Psoas muscle (tissue), 8 donors: ENCODE data around the gene VCP. TPM values are rescaled to one million over a fixed set of nuclear protein-coding genes. Genes with fewer than 3 reads are reported as not detected.

Experiments used
- ATAC-seq, 4 donors: fragments of 200-7000 bp; cut with Tn5 transposase; one replicate each; pipeline ENCODE4 v1.9.1; 2020; ENCODE audit warnings: moderate library complexity in 3 of 4, mild to moderate bottlenecking in 2 of 4
- DNase-seq, 2 donors: peaks; one replicate each; pipeline ENCODE4 v3.0.0-alpha.2; 2020
- H3K27ac ChIP-seq: fragments of 200-600 bp; one replicate; pipeline ENCODE4 v1.8.0; 2022
- H3K27me3 ChIP-seq, 3 donors: fragments of 200-600 bp in 1 of 3; one replicate each; pipeline versions ENCODE4 v1.6.1 to v1.8.0; 2013 to 2022; ENCODE audit warnings: low read length in 2 of 3, mild to moderate bottlenecking in 2 of 3, moderate library complexity in 1 of 3; ENCODE audit not compliant: insufficient read depth in 3 of 3
- H3K36me3 ChIP-seq, 2 donors: fragments of 200-600 bp in 1 of 2; one replicate each; pipeline versions ENCODE4 v1.6.1 to v1.8.0; 2013 to 2022; ENCODE audit warnings: low read depth in 1 of 2, mild to moderate bottlenecking in 1 of 2, moderate library complexity in 1 of 2; ENCODE audit not compliant: insufficient read depth in 1 of 2
- H3K4me1 ChIP-seq: fragments of 200-600 bp; one replicate; pipeline ENCODE4 v1.8.0; 2022
- H3K4me3 ChIP-seq: fragments of 200-600 bp; one replicate; pipeline ENCODE4 v1.8.0; 2022; ENCODE audit warnings: mild to moderate bottlenecking
- H3K9me3 ChIP-seq: fragments of 200-600 bp; one replicate; pipeline ENCODE4 v1.8.0; 2022
- WGBS, 3 donors: extraction: QIAGEN DNeasy Blood & Tissue Kit; methylation state at CpG; one replicate each; pipeline versions ENCODE4 v1.1.6 to v1.1.7; 2013; 5-methylcytosine and 5-hydroxymethylcytosine counted together
- intact Hi-C, 2 donors: fragments of 100-400 bp; cut with DNase I; formaldehyde crosslinking; loops; one replicate each; pipeline versions ENCODE4 v1.11.0 to v1.14.2; 2022
- polyA plus RNA-seq, 3 donors: library from polyadenylated mRNA; stranded (reverse); fragments of 200-250 nt; gene quantifications; one replicate each; pipeline ENCODE4 v1.2.3, GENCODE V29; 2013
- total RNA-seq, 4 donors: library from RNA; stranded (reverse); fragmentation: NEBNext Ultra II Directional in 2 of 4; extraction: Animal tissue kit (Norgen Biotek cat#: 25700) in 2 of 4; gene quantifications; one replicate each; pipeline versions ENCODE4 v1.2.1 to v1.2.4, GENCODE V29; 2021 to 2023
- TF ChIP-seq, protein P1 (sequence below): fragments of 200-600 bp; IDR thresholded peaks from one replicate; pipeline ENCODE4 v1.8.0; 2022; ENCODE audit warnings: antibody characterized with exemption
- donor health status: healthy with polysubstance abuse.
- donor health status: DM: no; HTN: no; CAD: no; lungs with moderate emphysema.
- donor health status: Bipolar disorder and iron deficiency.
- donor health status: healthy.
- donor health status: DM: yes; HTN: yes; CAD: no.
- donor health status: DM: no; HTN: no; CAD: no.
- donor health status: DM: no; HTN: no; CAD: no.
- donor health status: DM: yes; HTN: yes; CAD: no.

The VCP gene
- total and polyA plus RNA-seq, 7 donors, result 237 to 491 (median 384) TPM

DNA sequence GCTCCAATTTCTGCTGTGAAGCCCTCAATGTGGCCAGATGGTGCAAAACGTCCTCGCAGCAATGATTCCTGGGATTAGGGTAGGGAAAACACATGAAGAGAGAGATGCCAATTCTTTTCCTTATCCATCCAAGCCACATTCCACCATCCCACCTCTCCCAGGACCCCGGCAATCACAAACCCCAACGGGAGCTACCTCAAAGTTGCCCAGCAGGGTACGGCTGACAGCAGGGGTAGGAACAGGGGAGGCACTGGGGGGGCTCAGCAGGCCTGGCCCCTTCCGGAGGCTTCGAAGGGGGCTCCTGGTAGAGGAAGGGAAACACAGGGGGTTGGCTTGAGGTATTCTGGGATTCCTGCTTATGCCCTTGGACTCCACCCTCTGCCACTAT is 33.9 kb upstream of the VCP start:
- Histone ChIP-seq H3K36me3 (peaks cover 0 to 52% of the 10 kb centered on the region in 2 donors), H3K9me3 (no peaks in the 10 kb centered on the region), H3K4me1 (peaks cover 28% of the 10 kb centered on the region), H3K4me3 (no peak overlapping the region), H3K27ac (no peak overlapping the region), H3K27me3 (no peaks in the 10 kb centered on the region)
- DNase-seq (no peak), ATAC-seq (no peak)
- 81 to 91% (median 89%) methylated on average over 7 of the region's 7 CpGs for WGBS, 3 donors
- intact Hi-C loops, result no loop called here
- TF ChIP-seq, protein P1, sequence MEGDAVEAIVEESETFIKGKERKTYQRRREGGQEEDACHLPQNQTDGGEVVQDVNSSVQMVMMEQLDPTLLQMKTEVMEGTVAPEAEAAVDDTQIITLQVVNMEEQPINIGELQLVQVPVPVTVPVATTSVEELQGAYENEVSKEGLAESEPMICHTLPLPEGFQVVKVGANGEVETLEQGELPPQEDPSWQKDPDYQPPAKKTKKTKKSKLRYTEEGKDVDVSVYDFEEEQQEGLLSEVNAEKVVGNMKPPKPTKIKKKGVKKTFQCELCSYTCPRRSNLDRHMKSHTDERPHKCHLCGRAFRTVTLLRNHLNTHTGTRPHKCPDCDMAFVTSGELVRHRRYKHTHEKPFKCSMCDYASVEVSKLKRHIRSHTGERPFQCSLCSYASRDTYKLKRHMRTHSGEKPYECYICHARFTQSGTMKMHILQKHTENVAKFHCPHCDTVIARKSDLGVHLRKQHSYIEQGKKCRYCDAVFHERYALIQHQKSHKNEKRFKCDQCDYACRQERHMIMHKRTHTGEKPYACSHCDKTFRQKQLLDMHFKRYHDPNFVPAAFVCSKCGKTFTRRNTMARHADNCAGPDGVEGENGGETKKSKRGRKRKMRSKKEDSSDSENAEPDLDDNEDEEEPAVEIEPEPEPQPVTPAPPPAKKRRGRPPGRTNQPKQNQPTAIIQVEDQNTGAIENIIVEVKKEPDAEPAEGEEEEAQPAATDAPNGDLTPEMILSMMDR, result no peak

DNA sequence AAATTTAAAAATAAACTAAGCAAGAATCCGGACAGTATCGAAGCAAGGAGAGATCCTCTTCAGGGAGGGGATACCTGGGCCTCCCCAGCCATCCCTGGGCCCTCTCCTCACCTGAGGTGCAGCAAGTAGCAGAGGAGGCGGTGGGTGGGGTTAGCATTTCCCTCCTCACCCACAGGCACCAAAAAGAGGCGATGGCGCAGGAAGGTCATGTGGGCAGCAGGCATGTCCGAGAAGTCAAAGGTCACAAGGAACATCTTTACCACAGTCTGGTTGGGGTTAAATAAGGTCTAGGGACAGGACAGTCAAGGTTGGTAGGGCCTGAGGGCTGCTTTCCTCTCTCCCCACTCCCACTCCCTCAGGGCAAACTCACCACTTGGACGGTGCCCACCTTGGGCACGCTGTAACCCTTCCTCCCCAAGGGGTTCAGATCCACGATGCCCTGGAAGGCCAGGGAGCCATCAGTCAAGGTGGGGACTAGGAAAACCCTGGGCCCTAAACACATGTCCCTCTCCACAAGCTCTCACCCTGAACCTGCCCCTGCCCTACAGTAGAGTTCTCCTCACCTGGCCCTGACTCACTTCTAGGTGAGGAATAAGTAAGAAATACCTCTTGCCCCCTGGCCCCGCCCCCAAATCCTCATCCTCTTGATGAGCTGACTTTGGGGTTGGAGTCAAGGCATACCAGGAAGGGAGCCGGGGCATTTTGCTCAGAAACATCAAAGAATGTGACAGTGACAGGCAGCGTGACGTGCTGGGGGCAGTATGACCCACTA is 33.3 kb upstream of the VCP start:
- Histone ChIP-seq H3K27me3 (no peaks in the 10 kb centered on the region), H3K4me1 (peaks cover 28% of the 10 kb centered on the region), H3K27ac (no peak overlapping the region), H3K36me3 (peaks cover 0 to 58% of the 10 kb centered on the region in 2 donors), H3K4me3 (no peak overlapping the region), H3K9me3 (no peaks in the 10 kb centered on the region)
- intact Hi-C loops, result no loop called here
- no peak for DNase-seq
- TF ChIP-seq, protein P1, result no peak
- ATAC-seq, result no peak
- 91 to 94% (median 91%) methylated on average over 13 of the region's 13 CpGs for WGBS, 3 donors

DNA sequence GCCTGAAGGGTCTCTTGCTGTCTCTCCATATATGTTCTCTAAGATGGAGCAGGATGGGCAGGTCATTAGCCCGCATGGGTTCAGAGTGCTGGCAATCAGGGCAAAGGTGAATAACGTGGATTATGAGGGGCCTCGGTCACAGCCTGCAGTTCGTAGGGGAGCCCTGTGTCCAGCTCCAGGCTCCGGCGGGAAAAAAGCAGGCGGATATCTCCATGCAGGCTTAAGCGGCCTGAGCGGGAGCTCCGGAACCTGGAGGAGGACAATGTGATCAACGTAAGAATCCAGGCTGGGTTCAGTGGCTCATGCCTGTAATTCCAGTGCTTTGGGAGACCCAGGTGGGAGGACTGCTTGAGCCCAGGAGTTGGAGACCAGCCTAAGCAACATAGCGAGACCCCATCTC is 32.7 kb upstream of the VCP start:
- Histone ChIP-seq H3K4me3 (no peak overlapping the region), H3K27ac (no peak overlapping the region), H3K9me3 (no peaks in the 10 kb centered on the region), H3K36me3 (peaks cover 0 to 64% of the 10 kb centered on the region in 2 donors), H3K4me1 (peaks cover 22% of the 10 kb centered on the region), H3K27me3 (no peaks in the 10 kb centered on the region)
- 89 to 96% (median 91%) methylated on average over 12 of the region's 12 CpGs for WGBS, 3 donors
- ATAC-seq (no peak), DNase-seq (no peak)
- intact Hi-C loops, result no loop called here
- TF ChIP-seq, protein P1, result no peak

DNA sequence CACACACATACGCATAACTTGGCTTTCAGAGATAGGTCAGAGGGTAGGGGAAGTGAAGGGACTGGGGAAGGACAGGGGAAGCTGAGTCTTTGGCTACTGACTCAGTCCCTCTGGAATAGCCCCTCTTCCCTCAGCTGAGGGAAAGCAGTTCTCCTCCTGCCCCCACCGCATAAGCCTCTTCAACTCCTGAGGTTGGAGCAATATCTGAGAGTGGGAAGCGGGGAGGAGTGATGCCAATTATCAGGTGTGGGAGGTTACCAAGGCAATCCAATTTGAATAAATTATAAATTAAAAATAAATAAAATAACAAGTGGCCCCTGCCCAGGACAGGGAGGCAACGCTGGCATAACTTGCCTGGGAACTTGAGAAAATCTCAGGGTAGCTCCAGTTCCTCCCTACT is 32.2 kb upstream of the VCP start:
- 88 to 94% (median 91%) methylated on average over 4 of the region's 4 CpGs for WGBS, 3 donors
- Histone ChIP-seq H3K9me3 (no peaks in the 10 kb centered on the region), H3K4me3 (no peak overlapping the region), H3K4me1 (peaks cover 17% of the 10 kb centered on the region), H3K27ac (no peak overlapping the region), H3K27me3 (no peaks in the 10 kb centered on the region), H3K36me3 (peaks cover under 1 to 70% of the 10 kb centered on the region in 2 donors)
- intact Hi-C loops, result no loop called here
- TF ChIP-seq, protein P1, result no peak
- no peak for ATAC-seq
- DNase-seq, result no peak
